ENCODE measurements around the gene MPP4.

MPP4 gene, protein sequence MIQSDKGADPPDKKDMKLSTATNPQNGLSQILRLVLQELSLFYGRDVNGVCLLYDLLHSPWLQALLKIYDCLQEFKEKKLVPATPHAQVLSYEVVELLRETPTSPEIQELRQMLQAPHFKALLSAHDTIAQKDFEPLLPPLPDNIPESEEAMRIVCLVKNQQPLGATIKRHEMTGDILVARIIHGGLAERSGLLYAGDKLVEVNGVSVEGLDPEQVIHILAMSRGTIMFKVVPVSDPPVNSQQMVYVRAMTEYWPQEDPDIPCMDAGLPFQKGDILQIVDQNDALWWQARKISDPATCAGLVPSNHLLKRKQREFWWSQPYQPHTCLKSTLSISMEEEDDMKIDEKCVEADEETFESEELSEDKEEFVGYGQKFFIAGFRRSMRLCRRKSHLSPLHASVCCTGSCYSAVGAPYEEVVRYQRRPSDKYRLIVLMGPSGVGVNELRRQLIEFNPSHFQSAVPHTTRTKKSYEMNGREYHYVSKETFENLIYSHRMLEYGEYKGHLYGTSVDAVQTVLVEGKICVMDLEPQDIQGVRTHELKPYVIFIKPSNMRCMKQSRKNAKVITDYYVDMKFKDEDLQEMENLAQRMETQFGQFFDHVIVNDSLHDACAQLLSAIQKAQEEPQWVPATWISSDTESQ

GRCh38 chr2:201698588-201699226, at the start of gene MPP4:
MPP4 (minus strand) TSS chr2:201698644; CDS start chr2:201693954, 4,690 bp downstream.
- DNase-seq: peak; percentile 81

DNA sequence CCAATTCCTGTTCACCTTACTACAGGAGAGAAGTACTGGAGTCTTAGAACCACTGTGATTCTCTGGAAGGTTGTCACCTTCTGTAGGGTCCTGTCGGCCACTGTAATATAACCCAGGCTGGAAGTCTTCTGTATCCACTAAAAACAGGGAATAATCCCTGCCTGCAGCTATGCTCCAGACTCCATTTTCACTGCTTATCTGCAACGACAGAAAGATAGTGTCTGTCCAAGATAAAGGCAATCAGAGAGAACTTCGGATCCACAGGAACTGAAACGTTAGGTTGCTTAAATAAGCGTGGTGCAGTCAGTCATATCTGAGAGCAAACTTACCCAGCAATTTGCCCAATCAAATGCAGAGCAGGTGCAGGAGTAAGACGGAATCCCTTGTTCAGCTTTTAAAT, 48.1 kb upstream of the MPP4 start:
- DNase-seq: no peak

- no peak for DNase-seq
These were observed 37.0 kb upstream of the MPP4 start for GRCh38 chr2:201735486-201735885.

DNA sequence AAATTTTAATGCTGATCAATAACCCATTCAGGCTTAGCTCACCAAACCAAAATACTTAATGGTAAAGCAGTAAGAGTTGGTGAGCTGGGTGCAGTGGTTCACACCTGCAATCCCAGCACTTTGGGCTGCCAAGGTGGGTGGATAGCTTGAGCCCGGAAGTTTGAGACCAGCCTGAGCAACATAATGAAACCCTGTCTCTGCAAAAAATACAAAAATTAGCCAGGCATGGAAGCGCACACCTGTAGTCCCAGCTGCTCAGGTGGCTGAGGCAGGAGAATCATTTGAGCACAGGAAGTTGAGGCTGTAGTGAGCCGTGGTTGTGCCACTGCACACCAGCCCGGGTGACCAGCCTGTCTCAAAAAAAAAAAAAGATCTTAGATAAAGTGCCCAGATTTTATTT, 35.7 kb upstream of the MPP4 start:
- DNase-seq: no peak

GRCh38 chr2:201733544-201733943, 35.1 kb upstream of the MPP4 start:
- DNase-seq: peak; percentile 56

GRCh38 chr2:201730651-201731285, 32.3 kb upstream of the MPP4 start:
- DNase-seq: no peak

DNA sequence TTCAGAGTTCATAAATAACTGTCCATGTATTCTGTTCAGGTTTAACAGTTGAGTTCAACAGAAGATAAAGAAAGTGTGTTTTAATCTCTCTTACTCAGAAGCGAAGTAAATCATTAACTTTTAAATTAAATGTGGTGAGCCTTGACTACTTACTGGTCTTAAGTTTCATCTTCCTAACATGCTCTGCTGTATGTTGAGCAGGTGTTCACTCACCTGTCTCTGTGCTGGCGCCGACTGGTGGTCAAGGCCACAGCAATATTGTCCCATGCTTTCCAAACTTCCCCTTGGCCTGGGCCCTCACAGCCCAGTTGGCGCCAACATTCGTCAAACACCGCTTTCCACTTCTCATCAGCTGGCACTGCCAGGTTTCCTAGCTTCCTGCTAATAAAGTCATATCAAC, 17.0 kb upstream of the MPP4 start:
- DNase-seq: no peak

- no peak for DNase-seq
These were observed 14.3 kb upstream of the MPP4 start for GRCh38 chr2:201712726-201713125.

DNA sequence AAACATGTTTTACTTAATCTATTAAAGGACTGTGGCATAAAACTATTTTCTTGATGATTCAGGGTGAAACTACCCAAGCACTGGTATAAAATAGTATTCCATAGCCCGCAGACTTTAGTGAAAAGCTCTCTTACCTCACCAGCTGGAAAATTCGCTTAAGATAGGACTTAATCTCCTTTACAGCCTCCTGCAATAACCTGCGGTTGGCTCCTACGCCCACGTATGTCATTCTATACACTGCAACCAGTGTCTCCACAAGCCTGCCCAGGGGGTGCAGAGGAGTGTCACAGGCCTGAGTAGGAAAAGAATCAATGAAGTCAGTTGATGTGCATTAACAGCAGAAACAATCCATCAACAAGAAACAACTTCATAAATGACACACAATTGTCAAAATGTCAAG, 11.3 kb upstream of the MPP4 start:
- no peak for DNase-seq

DNA sequence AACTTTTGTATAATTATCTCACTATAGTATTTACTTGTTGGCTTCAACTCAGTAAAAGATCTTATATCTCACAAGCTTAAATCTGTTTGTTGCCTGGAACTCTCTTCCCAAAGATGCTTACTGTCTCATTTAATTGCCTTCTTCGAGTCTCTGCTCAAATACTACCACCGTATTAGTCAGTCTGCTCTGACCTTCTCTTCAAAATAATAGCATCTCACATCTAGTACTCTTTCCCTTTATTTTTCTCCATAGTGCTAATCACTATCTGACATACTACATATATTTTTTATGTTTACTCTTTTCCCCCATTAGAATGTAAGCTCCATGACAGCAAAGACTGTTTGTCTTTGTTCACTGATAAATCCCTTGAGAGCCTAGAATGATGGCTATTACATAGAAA, 10.6 kb upstream of the MPP4 start:
- no peak for DNase-seq

DNA sequence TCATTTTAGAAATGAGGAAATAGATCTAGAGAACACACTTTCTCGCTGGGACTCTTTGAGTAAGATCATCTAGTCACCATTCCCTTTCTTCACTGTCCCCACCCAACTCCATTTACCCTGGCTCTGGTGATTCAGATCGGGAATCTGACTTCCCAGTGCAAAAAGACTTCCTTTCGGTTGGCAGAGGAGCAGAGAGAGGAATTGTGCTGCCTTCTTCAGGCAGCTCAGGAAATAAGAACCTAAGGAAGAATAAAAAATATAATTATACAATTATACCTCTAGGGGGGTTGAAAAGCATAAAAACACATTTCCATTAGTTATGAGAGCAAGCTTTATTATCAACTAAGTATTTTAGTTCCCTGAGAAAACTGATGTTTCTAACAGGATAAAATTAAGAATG, 9.3 kb upstream of the MPP4 start:
- DNase-seq: peak; percentile 63

DNA sequence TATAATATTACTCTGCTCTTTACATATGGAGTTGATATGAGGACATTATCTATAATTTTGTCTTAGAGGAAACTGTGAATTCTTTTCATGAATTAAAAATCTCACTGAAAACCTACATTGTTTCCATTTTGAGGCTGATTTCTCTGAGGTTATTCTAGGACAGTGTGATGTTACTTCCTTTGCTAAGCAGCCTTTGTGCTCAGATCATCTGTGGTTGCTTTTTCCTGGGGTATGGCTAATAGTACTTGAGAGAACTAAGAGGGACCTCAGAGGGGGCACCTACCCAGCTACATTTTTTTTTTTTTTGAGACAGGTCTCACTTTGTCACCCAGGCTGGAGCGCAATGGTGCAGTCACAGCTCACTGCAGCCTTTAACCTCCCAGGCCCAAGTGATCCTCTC, 8.7 kb upstream of the MPP4 start:
- no peak for DNase-seq

DNA sequence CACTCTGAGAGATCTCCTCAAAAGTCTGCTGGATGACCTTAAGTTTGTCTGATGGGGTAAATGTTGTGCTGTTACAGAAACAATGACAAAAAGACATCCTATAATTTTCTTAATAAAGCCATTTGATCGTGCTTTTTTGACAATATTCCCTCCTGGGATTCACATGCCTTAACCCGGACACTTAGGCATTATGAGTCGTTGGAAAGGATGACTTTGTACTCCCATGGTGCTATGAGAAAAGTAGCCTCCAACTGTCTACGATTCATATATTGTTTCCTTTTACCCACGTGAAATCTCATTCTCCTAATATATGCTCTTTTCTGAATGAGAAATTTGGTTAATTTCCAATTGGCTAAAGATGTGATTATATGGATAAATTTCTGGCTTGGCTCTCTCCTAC, 6.1 kb upstream of the MPP4 start:
- DNase-seq: no peak

DNA sequence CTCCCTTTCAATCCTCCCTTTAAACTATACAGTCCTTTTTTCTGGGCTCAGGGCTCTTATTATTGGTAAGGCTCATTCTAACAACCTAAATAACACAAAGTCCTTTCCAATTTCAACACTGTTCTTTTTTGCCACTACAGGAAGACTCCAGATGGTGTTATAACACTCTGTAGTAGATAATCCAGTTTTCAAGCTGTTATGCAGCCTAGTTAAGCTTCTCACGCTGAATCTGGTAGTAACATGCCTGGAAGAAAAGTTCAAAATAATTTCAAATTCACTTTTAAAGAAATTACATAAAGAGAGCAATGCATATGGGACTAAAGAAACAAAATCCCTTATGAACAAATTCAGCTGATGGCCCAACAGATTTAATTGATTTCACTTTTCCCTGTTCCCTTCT, 3.2 kb upstream of the MPP4 start:
- DNase-seq: no peak

DNA sequence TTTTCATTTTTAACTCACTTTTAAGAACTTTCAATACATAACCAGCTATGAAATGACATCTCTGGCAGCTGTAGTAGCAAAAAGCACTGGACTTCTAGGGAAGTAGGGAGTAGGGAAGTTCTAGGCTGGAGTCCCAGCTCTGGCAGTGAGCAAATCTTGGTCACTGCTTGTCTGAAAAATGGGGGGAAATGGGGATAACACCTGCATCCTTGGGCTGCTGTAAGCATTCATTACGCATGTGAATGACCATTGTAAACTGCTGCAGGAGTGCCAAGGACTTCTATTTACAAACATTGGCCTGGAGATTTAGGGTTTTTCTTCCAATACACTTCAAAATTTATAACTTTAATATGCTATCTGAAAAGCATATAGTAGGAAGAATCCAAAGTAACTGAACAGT, 972 bp upstream of the MPP4 start:
- DNase-seq: no peak

DNA sequence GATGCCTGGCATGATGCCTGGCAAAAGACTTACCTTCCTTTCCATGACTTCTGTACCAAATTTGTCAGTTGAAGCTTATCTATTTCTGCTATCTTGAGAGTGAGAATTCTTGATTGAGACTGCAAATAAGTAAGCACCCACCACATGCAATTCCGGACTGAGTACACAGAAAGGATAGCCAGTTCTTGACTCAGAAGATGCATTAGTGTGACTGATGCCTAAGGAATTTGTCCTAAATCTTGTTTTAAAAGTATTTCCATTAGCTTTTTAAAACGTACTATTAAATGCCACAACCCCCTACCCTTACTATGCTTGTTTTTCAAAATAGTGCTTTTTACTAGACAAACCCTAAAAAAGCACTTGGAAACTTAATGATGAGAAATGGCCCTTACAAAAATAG, 545 bp downstream of the MPP4 start:
- DNase-seq: peak; percentile 88

DNA sequence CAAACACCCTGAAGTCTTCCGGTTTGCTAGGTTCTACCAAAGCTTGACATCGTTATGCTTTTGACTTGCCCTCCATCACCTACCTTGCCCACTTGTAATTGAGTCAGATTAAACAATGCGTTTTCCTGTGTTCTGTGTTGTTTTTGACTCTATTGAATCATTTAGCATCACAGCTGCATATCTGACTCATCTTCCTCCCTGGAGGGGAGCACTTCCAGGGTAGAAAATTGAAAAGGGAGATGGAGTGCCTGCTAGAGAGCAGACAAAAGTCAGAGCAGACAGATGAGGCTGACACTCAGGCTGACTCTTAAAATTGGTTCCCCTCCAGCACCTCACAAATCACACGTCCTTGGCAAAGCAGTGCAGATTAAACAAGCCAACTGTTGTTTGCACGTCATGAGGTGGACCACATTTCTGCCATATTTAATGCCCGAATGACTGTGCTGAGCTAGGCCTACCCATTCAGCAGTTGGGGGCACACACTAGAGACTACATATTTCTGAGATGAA, 2.2 kb downstream of the MPP4 start:
- DNase-seq: peak; percentile 92

DNA sequence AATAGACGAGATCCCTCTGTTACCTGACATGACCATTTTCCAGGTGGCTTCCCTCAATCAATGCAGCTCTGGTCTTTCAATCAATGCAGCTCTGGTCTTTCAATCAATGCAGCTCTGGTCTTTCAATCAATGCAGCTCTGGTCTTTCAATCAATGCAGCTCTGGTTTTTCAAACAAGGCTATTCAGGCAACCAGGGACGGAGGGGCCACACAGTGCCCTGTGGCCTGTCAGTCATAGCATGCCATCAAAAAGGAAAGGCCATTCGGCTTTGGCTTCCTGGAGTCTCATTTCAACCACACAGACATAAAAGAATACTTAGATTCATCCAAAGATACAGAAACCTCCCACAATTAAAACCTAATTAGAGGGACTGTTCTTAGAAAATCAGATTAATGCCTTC, 13.3 kb downstream of the MPP4 start:
- DNase-seq: no peak

- no peak for DNase-seq
These were observed 17.7 kb downstream of the MPP4 start for GRCh38 chr2:201680743-201681142.

DNA sequence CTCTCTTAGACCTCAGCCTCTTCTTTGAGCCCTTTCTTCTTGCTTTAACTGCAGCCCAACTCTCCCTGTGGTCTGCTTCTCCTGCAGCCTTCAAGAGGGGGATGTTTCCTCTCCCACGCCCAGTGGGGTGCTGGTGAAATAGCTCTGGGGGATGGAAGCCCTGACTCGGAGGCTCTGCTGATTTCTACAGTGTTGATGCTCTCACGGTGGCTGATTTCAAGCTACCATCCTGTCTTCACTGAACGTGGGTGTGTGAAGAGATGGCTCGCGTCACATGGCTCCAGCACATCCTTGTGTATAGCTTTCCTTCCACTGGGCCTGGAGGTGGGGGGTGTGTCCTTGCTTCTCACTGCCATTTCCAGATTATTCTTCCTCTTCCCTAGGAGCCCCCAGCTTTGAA, 20.0 kb downstream of the MPP4 start:
- DNase-seq: no peak

- no peak for DNase-seq
These were observed 23.0 kb downstream of the MPP4 start for GRCh38 chr2:201675454-201675853.

DNA sequence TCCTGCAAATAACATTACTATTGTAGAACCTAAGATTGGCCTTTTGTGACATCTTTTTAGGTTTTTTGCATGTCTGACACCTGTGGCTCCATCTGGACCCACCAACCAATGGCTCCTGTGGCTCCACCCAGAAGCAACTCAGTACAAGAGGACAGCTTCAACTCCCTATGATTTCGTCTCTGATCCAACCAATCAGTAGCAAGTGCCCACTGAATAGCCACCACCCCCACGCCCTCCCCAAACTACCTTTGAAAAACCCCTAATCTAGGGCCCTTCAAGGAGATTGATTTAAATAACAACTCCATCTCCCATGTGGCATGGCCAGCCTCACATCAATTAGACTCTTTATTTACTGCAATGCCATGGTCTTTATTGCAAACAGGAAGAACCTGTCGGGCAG, 23.6 kb downstream of the MPP4 start:
- no peak for DNase-seq

- DNase-seq: no peak
These were observed 24.1 kb downstream of the MPP4 start for GRCh38 chr2:201674298-201674697.

- no peak for DNase-seq
These were observed 24.9 kb downstream of the MPP4 start for GRCh38 chr2:201673546-201673945.

All from HCEC 1CT (cell line).